GM12878 (cell line): ENCODE measurements around the gene CLEC16A. TPM values are rescaled to one million over a fixed set of nuclear protein-coding genes. Genes with fewer than 3 reads are reported as not detected.

Experiments
- ATAC-seq: fragments of 200-7000 bp; cut with Tn5 transposase; 3 replicates; pipeline ENCODE4 v1.9.1; 2020; ENCODE audit warnings: mild to moderate bottlenecking, moderate library complexity
- BruUV-seq: library from RNA; stranded (reverse); fragments of 400-500 nt; replicated peaks from 2 replicates; lab custom pipeline; 2021; lab: Mats Ljungman, UMichigan
- CTCF ChIA-PET: fragments of 300-600 bp; sonication (Branson Sonifier 250); formaldehyde crosslinking; extraction: SDS; loops from one replicate; lab custom pipeline; 2021; ENCODE audit warnings: inconsistent platforms; lab: Yijun Ruan, JAX
- POLR2A ChIA-PET: fragments of 350-600 bp; formaldehyde crosslinking; extraction: SDS; loops from one replicate; lab custom pipeline; 2021; ENCODE audit warnings: inconsistent platforms; lab: Charles Lee
- RAD21 ChIA-PET: fragments of 300-600 bp; sonication (Branson Sonifier 250); formaldehyde crosslinking; loops from one replicate; lab custom pipeline; 2023; ENCODE audit warnings: antibody characterized with exemption; ENCODE audit not compliant: unreplicated experiment; lab: Charles Lee
- SMC1A ChIA-PET: fragments of 300-600 bp; sonication (Branson Sonifier 250); formaldehyde crosslinking; loops from one replicate; lab custom pipeline; 2023; ENCODE audit not compliant: unreplicated experiment, uncharacterized antibody; lab: Charles Lee
- DNase-seq: peaks from one replicate; pipeline ENCODE4 v3.0.0-alpha.2; 2011; ENCODE audit warnings: low read depth, low spot score
- FAIRE-seq: peaks from 3 replicates; lab custom pipeline; 2011; peaks lifted over from hg19 to GRCh38; lab: Jason Lieb, UNC
- H2AFZ ChIP-seq: 2 replicates; pipeline ENCODE4 v1.6.0; 2011; ENCODE audit warnings: low read depth, low read length, control low read depth; ENCODE audit not compliant: control insufficient read depth
- H3K27ac ChIP-seq: 2 replicates; pipeline ENCODE4 v1.5.1; 2011; ENCODE audit warnings: control low read depth; ENCODE audit not compliant: control insufficient read depth, insufficient read depth
- H3K27me3 ChIP-seq, 2 experiments: replicated peaks in 1 of 2; 2 replicates each; pipeline versions ENCODE4 v1.6.0 to v1.6.1; 2011; ENCODE audit warnings: low read length in 1 of 2; ENCODE audit not compliant: control insufficient read depth in 2 of 2, insufficient read depth in 2 of 2
- H3K36me3 ChIP-seq, 2 experiments: 2 replicates each; pipeline ENCODE4 v1.5.1; 2011; ENCODE audit warnings: low read length in 1 of 2; ENCODE audit not compliant: control insufficient read depth in 2 of 2, insufficient read depth in 2 of 2
- H3K4me1 ChIP-seq: 2 replicates; pipeline ENCODE4 v1.6.1; 2011; ENCODE audit warnings: mild to moderate bottlenecking, low read length, moderate library complexity, mixed read lengths; ENCODE audit not compliant: control insufficient read depth, insufficient read depth
- H3K4me2 ChIP-seq: 2 replicates; pipeline ENCODE4 v1.6.0; 2011; ENCODE audit warnings: control low read depth; ENCODE audit not compliant: control insufficient read depth, insufficient read depth
- H3K4me3 ChIP-seq: fragments of 200-600 bp; sonication (generic); 2 replicates; pipeline ENCODE4 v1.5.1; 2016
- H3K79me2 ChIP-seq: 2 replicates; pipeline ENCODE4 v1.6.0; 2011; ENCODE audit warnings: low read length; ENCODE audit not compliant: control insufficient read depth, insufficient read depth
- H3K9ac ChIP-seq: 2 replicates; pipeline ENCODE4 v1.8.0; 2011; ENCODE audit warnings: low read length, control low read depth, mixed read lengths; ENCODE audit not compliant: control insufficient read depth, insufficient read depth
- H3K9me3 ChIP-seq: replicated peaks from 3 replicates; pipeline ENCODE4 v1.5.1; 2011; ENCODE audit warnings: mild to moderate bottlenecking, low read length; ENCODE audit not compliant: control insufficient read depth, insufficient read depth
- H4K20me1 ChIP-seq: 2 replicates; pipeline ENCODE4 v1.6.0; 2011; ENCODE audit not compliant: control insufficient read depth, insufficient read depth
- HDAC6 ChIP-seq: fragments of 200-600 bp; sonication (generic); IDR thresholded peaks from one replicate; pipeline ENCODE4 v1.8.0; 2017; ENCODE audit warnings: antibody characterized with exemption; ENCODE audit not compliant: unreplicated experiment
- MAX ChIP-seq: IDR thresholded peaks from 2 replicates; pipeline ENCODE4 v1.6.1; 2012; ENCODE audit warnings: low read depth, low read length, improper control_type of control experiment
- NFIC ChIP-seq: IDR thresholded peaks from 2 replicates; pipeline ENCODE4 v1.6.1; 2012; ENCODE audit warnings: low read depth, mild to moderate bottlenecking, inconsistent platforms, low read length, moderate library complexity
- NFXL1 ChIP-seq: fragments of 450-650 bp; IDR thresholded peaks from 2 replicates; pipeline ENCODE4 v1.6.1; 2017; ENCODE audit warnings: antibody characterized with exemption, mild to moderate bottlenecking, borderline replicate concordance
- NFYA ChIP-seq: IDR thresholded peaks from 2 replicates; pipeline ENCODE4 v1.6.1; 2011; ENCODE audit warnings: low read depth, mild to moderate bottlenecking, low read length, improper control_type of control experiment, borderline replicate concordance
- YBX1 ChIP-seq: fragments of 450-650 bp; IDR thresholded peaks from 2 replicates; pipeline ENCODE4 v1.6.1; 2016; ENCODE audit warnings: antibody characterized with exemption
- ZZZ3 ChIP-seq: IDR thresholded peaks from 2 replicates; pipeline ENCODE4 v1.6.1; 2011; ENCODE audit warnings: low read depth; ENCODE audit not compliant: control insufficient read depth, insufficient read length
- WGBS: methylation state at CpG from one replicate; pipeline ENCODE4 v1.1.6; 2016; ENCODE audit warnings: low lambda C conversion rate; ENCODE audit not compliant: insufficient replicate concordance, insufficient coverage; ENCODE audit errors: missing lambda C conversion rate; 5-methylcytosine and 5-hydroxymethylcytosine counted together
- in situ Hi-C: fragments of 300-500 bp; cut with MboI; formaldehyde crosslinking; loops from 9 replicates; pipeline ENCODE4 v1.14.3; 2018; ENCODE audit warnings: mixed read lengths
- intact Hi-C: fragments of 100-400 bp; cut with micrococcal nuclease; formaldehyde crosslinking; loops from one replicate; pipeline ENCODE4 v1.14.2; 2022; ENCODE audit not compliant: unreplicated experiment
- polyA plus RNA-seq, 11 experiments: library from polyadenylated mRNA; depleted of rRNA in 4 of 11; unstranded in 6 of 11; stranded (reverse) in 5 of 11; fragments of >200 nt; fragmentation: Nextera tagmentation in 4 of 11; fragmentation: Illumina TruSeq in 1 of 11; extraction: Ambion mirVana in 4 of 11; extraction: Trizol in 1 of 11; gene quantifications; 1 replicate in 1 of 11; 2 replicates in 10 of 11; pipeline versions ENCODE4 v1.2.1 to v1.2.3, GENCODE V29; 2011 to 2016; ENCODE audit warnings: inconsistent platforms in 2 of 11, missing spikeins in 2 of 11, low read depth in 1 of 11
- total RNA-seq, 4 experiments: library from RNA; depleted of rRNA in 3 of 4; stranded (reverse); fragments of >200 nt in 3 of 4; fragmentation: Illumina TruSeq in 1 of 4; extraction: Trizol in 1 of 4; gene quantifications; 2 replicates each; pipeline versions ENCODE4 v1.2.1 to v1.2.3, GENCODE V29; 2013 to 2021
- TF ChIP-seq, protein P1 (sequence below): IDR thresholded peaks from 2 replicates; pipeline ENCODE4 v1.6.1; 2011; ENCODE audit warnings: mild to moderate bottlenecking, low read depth, low read length, moderate library complexity; ENCODE audit not compliant: insufficient replicate concordance

Gene CLEC16A
- total and polyA plus RNA-seq, 10 of the 15 experiments (the other 5 are each of a cell fraction or from before 2014, with no cell fraction given): 1.5 to 28.8 (median 19.2) TPM

GRCh38 chr16:11088831-11089230, 144.5 kb downstream of the CLEC16A start:
- in situ Hi-C loops: no loop called here
- no peak overlapping the region for H3K4me3 ChIP-seq
- H3K9me3 ChIP-seq: no peaks in the 10 kb centered on the region
- ChIA-PET CTCF (interaction anchor here (4.1 kb wide), 1 partner anchor 13 kb away, joined by 20 read pairs; no protein-coding TSS in a partner anchor), SMC1A (interaction anchor here (1.1 to 1.6 kb wide), 3 partner anchors 9 to 15 kb away, joined by 4 to 7 read pairs (median 6); no protein-coding TSS in a partner anchor)
- no peak for DNase-seq
- no peaks in the 10 kb centered on the region for H4K20me1 ChIP-seq
- TF ChIP-seq ZZZ3: no peak
- no peak for TF ChIP-seq HDAC6
- TF ChIP-seq NFXL1: no peak
- TF ChIP-seq, all 136 proteins: peak for 0
- Histone ChIP-seq H3K27ac (no peak overlapping the region), H3K79me2 (no peaks in the 10 kb centered on the region), H3K27me3 (no peaks in the 10 kb centered on the region), H3K4me1 (peaks cover 43% of the 10 kb centered on the region), H2AFZ (no peak overlapping the region), H3K36me3 (peaks cover 0 to 7% of the 10 kb centered on the region in 2 experiments; a peak in 2 of 4 replicates), H3K4me2 (no peak overlapping the region), H3K9ac (no peak overlapping the region)
- RAD21 ChIA-PET: no interaction called here
- POLR2A ChIA-PET: no interaction called here
- FAIRE-seq: no peak
- BruUV-seq: no TSS peak
- 76% methylated on average over 6 of the region's 6 CpGs for WGBS
- intact Hi-C loops: no loop called here
- no peak for ATAC-seq

GRCh38 chr16:11089504-11090124, 145.2 kb downstream of the CLEC16A start:
- CTCF ChIA-PET: interaction anchor here (4.1 kb wide), 1 partner anchor 12 kb away, joined by 20 read pairs; no protein-coding TSS in a partner anchor
- RAD21 ChIA-PET: interaction anchor here (2.6 kb wide), 1 partner anchor 11 kb away, joined by 11 read pairs; no protein-coding TSS in a partner anchor
- H3K27me3 ChIP-seq: no peaks in the 10 kb centered on the region
- no peak overlapping the region for H3K4me3 ChIP-seq
- SMC1A ChIA-PET: interaction anchor here (3.8 kb wide), 1 partner anchor 11 kb away, joined by 23 read pairs; no protein-coding TSS in a partner anchor
- ATAC-seq: no peak
- no peaks in the 10 kb centered on the region for H3K79me2 ChIP-seq
- no peak overlapping the region for H2AFZ ChIP-seq
- POLR2A ChIA-PET: interaction anchor here (0.9 kb wide), 1 partner anchor 12 kb away, joined by 3 read pairs; no protein-coding TSS in a partner anchor
- DNase-seq: no peak
- no peak for FAIRE-seq
- no peaks in the 10 kb centered on the region for H3K9me3 ChIP-seq
- BruUV-seq: no TSS peak
- H3K4me2 ChIP-seq: no peak overlapping the region
- 92% methylated on average over 12 of the region's 12 CpGs for WGBS
- H4K20me1 ChIP-seq: no peaks in the 10 kb centered on the region
- no peak overlapping the region for H3K9ac ChIP-seq
- H3K27ac ChIP-seq: no peak overlapping the region
- in situ Hi-C loops (no loop called here), intact Hi-C loops (no loop called here)
- peaks cover 0 to 7% of the 10 kb centered on the region in 2 experiments; a peak in 2 of 4 replicates for H3K36me3 ChIP-seq
- TF ChIP-seq NFYA (no peak), NFXL1 (no peak), MAX (no peak), YBX1 (no peak), NFIC (no peak)
- TF ChIP-seq, protein P1, sequence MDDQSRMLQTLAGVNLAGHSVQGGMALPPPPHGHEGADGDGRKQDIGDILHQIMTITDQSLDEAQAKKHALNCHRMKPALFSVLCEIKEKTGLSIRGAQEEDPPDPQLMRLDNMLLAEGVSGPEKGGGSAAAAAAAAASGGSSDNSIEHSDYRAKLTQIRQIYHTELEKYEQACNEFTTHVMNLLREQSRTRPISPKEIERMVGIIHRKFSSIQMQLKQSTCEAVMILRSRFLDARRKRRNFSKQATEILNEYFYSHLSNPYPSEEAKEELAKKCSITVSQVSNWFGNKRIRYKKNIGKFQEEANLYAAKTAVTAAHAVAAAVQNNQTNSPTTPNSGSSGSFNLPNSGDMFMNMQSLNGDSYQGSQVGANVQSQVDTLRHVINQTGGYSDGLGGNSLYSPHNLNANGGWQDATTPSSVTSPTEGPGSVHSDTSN: no peak
- H3K4me1 ChIP-seq: peaks cover 51% of the 10 kb centered on the region
